Measurements from ENCODE around the gene FHIT.

DNA sequence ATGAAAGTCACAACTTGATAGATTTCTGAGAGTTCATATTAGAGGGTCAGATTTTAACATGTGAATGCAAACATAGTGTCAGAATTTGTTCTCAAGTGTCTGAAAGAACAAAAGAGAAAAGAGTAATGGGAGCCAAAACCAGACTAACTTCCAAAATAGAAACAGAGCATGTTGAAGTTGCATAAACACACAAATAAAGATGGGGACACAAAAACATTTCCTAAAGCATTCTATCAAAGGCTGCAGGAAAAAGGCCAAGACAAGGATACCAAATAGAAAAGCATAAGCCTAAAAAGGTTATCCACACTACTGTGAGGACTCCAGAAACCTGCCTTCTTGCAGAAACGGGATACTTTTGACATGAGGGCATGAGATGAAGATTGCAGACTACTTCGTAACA, 2.8 kb downstream of the FHIT start:
- TF ChIP-seq POLR2AphosphoS5 (IDR thresholded peaks at IDR 0.05; ENCODE audit: low read depth, low read length) = no peak
- no peak for TF ChIP-seq POLR2A (IDR thresholded peaks at IDR 0.05; ENCODE audit: low read depth, low read length)
- no peak for TF ChIP-seq TAF1 (IDR thresholded peaks at IDR 0.05; ENCODE audit: borderline replicate concordance, low read depth, low read length)

Measured in GM12892 (cell line).